Hepatocyte (in vitro differentiated cells): ENCODE data around the gene NCAPG2. TPM values are rescaled to one million over a fixed set of nuclear protein-coding genes. Genes with fewer than 3 reads are reported as not detected.

Experiments
- DNase-seq: peaks from one replicate; pipeline ENCODE4 v3.0.0-alpha.2; 2016; ENCODE audit warnings: low spot score
- H2AFZ ChIP-seq: fragments of 200-600 bp; sonication (generic); 2 replicates; pipeline ENCODE4 v1.6.0; 2016; ENCODE audit warnings: antibody characterized with exemption, mild to moderate bottlenecking
- H3K27ac ChIP-seq: fragments of 200-600 bp; sonication (generic); 2 replicates; pipeline ENCODE4 v1.5.1; 2016; ENCODE audit warnings: mild to moderate bottlenecking
- H3K27me3 ChIP-seq: fragments of 200-600 bp; sonication (generic); 2 replicates; pipeline ENCODE4 v1.6.1; 2016
- H3K36me3 ChIP-seq: fragments of 200-600 bp; sonication (generic); replicated peaks from 2 replicates; pipeline ENCODE4 v1.5.1; 2016; ENCODE audit warnings: low read depth; ENCODE audit not compliant: insufficient read depth
- H3K4me1 ChIP-seq: fragments of 200-600 bp; sonication (generic); 2 replicates; pipeline ENCODE4 v1.5.1; 2016; ENCODE audit warnings: mild to moderate bottlenecking, moderate library complexity; ENCODE audit not compliant: insufficient read depth
- H3K4me2 ChIP-seq: fragments of 200-600 bp; sonication (generic); 2 replicates; pipeline ENCODE4 v1.6.0; 2016
- H3K4me3 ChIP-seq: fragments of 200-600 bp; sonication (generic); 2 replicates; pipeline ENCODE4 v1.5.1; 2016; ENCODE audit warnings: mild to moderate bottlenecking
- H3K79me2 ChIP-seq: fragments of 200-600 bp; sonication (generic); 2 replicates; pipeline ENCODE4 v1.6.0; 2017; ENCODE audit warnings: mild to moderate bottlenecking
- H3K9me2 ChIP-seq: fragments of 200-600 bp; sonication (generic); replicated peaks from 2 replicates; pipeline ENCODE4 v1.6.0; 2017; ENCODE audit warnings: mild to moderate bottlenecking; ENCODE audit not compliant: insufficient read depth
- H3K9me3 ChIP-seq: fragments of 200-600 bp; sonication (generic); 2 replicates; pipeline ENCODE4 v1.5.1; 2016; ENCODE audit warnings: low read depth, mild to moderate bottlenecking
- H4K20me1 ChIP-seq: fragments of 200-600 bp; sonication (generic); 2 replicates; pipeline ENCODE4 v1.6.0; 2016; ENCODE audit warnings: mild to moderate bottlenecking; ENCODE audit not compliant: insufficient read depth, poor library complexity, severe bottlenecking
- EZH2 ChIP-seq: fragments of 200-600 bp; sonication (generic); IDR thresholded peaks from 2 replicates; pipeline ENCODE4 v1.6.1; 2016; ENCODE audit warnings: antibody characterized with exemption, mild to moderate bottlenecking, borderline replicate concordance
- EZH2phosphoT487 ChIP-seq: fragments of 200-600 bp; sonication (generic); IDR thresholded peaks from one replicate; pipeline ENCODE4 v1.6.1; 2018; ENCODE audit warnings: antibody characterized with exemption, mild to moderate bottlenecking, low read depth, moderate library complexity; ENCODE audit not compliant: unreplicated experiment, severe bottlenecking
- WGBS: methylation state at CpG from one replicate; pipeline ENCODE4 v1.1.6; 2016; ENCODE audit warnings: low lambda C conversion rate; ENCODE audit errors: missing lambda C conversion rate; 5-methylcytosine and 5-hydroxymethylcytosine counted together
- polyA plus RNA-seq: library from polyadenylated mRNA; unstranded; fragments of >200 nt; fragmentation: Nextera tagmentation; extraction: Ambion mirVana; gene quantifications from 2 replicates; pipeline ENCODE4 v1.2.1, GENCODE V29; 2016
- total RNA-seq: library from RNA; depleted of rRNA; stranded (reverse); fragments of >200 nt; gene quantifications from 2 replicates; pipeline ENCODE4 v1.2.3, GENCODE V29; 2014
- TF ChIP-seq, protein P1 (sequence below): fragments of 200-600 bp; sonication (generic); IDR thresholded peaks from 2 replicates; pipeline ENCODE4 v1.5.1; 2016; ENCODE audit warnings: antibody characterized with exemption, mild to moderate bottlenecking; ENCODE audit not compliant: poor library complexity

Gene NCAPG2
- total and polyA plus RNA-seq, 2 experiments from 2014 or later, result 6.2 to 9.5 TPM

- Histone ChIP-seq H3K9me2 (no peaks in the 10 kb centered on the region), H2AFZ (no peak overlapping the region), H3K4me3 (no peak overlapping the region), H3K79me2 (no peaks in the 10 kb centered on the region), H3K27me3 (no peaks in the 10 kb centered on the region), H4K20me1 (no peaks in the 10 kb centered on the region), H3K4me2 (no peak overlapping the region), H3K27ac (no peak overlapping the region), H3K4me1 (no peaks in the 10 kb centered on the region), H3K36me3 (no peaks in the 10 kb centered on the region), H3K9me3 (no peaks in the 10 kb centered on the region)
- no peak for DNase-seq
- WGBS, result 68% methylated on average over 4 of the region's 4 CpGs
- TF ChIP-seq EZH2phosphoT487, result no peak
- TF ChIP-seq EZH2, result no peak
- TF ChIP-seq, protein P1, sequence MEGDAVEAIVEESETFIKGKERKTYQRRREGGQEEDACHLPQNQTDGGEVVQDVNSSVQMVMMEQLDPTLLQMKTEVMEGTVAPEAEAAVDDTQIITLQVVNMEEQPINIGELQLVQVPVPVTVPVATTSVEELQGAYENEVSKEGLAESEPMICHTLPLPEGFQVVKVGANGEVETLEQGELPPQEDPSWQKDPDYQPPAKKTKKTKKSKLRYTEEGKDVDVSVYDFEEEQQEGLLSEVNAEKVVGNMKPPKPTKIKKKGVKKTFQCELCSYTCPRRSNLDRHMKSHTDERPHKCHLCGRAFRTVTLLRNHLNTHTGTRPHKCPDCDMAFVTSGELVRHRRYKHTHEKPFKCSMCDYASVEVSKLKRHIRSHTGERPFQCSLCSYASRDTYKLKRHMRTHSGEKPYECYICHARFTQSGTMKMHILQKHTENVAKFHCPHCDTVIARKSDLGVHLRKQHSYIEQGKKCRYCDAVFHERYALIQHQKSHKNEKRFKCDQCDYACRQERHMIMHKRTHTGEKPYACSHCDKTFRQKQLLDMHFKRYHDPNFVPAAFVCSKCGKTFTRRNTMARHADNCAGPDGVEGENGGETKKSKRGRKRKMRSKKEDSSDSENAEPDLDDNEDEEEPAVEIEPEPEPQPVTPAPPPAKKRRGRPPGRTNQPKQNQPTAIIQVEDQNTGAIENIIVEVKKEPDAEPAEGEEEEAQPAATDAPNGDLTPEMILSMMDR, result no peak
Measured at GRCh38 chr7:158606129-158606528, 98.5 kb downstream of the NCAPG2 start.

DNA sequence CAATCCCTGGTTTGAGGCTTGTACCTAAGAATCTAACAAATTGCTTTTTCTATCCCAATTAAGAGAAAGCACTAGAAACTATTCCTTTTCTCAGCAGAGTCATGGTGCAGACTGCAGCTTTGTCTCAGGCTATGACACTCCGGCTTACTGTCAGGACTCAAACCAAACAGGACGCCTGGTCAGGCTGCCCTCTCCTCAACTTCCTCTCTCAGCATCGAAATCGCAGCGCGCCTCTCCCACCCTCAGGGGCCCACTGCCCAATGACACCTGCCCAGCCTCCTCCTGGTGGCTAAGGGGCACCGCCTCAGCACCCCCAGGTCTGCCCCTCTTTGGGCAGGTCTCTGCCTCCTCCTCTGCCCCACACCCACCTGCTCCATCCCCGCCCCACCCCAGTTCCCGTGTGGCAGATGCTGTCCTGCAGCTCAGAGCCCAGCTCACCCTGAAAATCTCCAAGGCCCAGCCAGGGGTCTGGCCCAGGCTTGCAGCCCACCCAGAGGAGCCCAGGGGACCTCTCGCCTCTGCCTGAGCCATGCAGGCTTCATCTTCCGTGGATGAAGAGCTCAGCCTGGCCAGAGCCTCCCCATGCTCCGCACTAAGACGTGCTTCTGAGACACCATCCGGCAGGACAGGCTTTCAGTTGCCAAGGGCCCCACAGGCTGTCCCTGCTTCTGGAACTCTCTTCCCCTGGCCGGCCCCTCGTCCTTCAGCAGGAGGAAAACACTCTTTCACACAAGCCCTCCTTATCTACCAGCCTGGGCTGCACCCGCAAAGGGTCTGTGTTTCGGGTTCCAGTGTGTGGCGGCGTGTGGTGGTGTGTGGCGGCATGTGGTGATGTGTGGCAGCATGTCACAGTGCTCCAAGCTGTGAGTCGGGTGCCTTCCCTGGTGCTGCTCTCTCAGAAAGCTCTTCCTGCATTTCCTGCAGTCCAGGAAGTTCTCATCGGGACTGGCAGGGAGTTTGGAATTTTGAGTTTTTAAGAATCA is 100.5 kb downstream of the NCAPG2 start:
- no peaks in the 10 kb centered on the region for H3K4me1 ChIP-seq
- TF ChIP-seq EZH2phosphoT487 (no peak), EZH2 (no peak)
- TF ChIP-seq, protein P1, result no peak

DNA sequence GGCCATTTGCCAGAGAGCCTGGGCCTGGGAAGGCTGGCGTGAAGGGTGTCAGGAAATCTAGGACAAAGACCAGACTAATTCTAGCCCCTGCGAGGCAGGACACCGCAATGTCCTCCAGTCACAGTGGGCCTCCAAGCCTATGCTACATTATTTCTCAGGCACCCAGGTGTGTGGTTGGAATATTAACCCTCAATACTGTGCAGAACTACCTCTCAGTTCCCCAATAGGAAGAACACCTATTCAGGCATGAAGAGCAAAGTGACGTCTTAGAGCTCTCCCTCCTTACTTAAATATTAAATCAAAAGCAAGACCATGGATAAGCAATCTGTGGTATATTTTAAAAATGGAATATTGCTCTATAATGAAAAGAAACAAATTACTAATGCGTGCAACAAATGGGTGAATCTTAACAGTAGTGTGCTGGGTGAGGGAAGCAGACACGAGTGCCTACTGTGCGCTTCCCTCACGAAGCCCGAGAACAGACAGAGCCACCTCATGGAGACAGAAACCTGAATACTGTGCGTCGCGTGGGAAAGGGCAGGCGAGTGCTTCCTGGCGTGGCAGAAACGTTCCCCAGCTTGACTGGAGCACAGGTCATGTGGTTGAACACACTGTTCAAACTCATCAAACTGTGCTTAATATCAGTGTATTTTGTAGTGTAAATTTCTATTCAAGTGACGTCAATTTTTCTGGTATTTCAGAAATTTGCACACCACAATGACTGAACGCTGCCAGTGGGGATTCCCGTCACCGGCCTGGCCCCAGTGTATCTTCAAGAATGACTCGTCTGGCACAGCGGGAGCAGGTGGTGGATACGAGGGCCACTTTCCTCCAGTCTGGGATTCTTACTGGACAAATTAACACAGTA is 101.5 kb downstream of the NCAPG2 start:
- DNase-seq, result no peak
- Histone ChIP-seq H3K4me1 (no peaks in the 10 kb centered on the region), H3K27ac (no peak overlapping the region), H3K9me2 (no peaks in the 10 kb centered on the region), H3K4me2 (no peak overlapping the region), H2AFZ (no peak overlapping the region), H3K79me2 (no peaks in the 10 kb centered on the region), H4K20me1 (no peaks in the 10 kb centered on the region), H3K4me3 (no peak overlapping the region), H3K27me3 (no peaks in the 10 kb centered on the region), H3K9me3 (no peaks in the 10 kb centered on the region), H3K36me3 (no peaks in the 10 kb centered on the region)
- 89% methylated on average over 22 of the region's 22 CpGs for WGBS
- TF ChIP-seq EZH2phosphoT487 (no peak), EZH2 (no peak)
- TF ChIP-seq, protein P1, result no peak

More for the DNA sequence above, 100.5 kb downstream of the NCAPG2 start:
- Histone ChIP-seq H3K4me2 (no peak overlapping the region), H2AFZ (no peak overlapping the region), H3K4me3 (no peak overlapping the region), H3K9me3 (no peaks in the 10 kb centered on the region), H3K79me2 (no peaks in the 10 kb centered on the region), H3K27ac (no peak overlapping the region), H3K9me2 (no peaks in the 10 kb centered on the region), H3K27me3 (no peaks in the 10 kb centered on the region), H4K20me1 (no peaks in the 10 kb centered on the region), H3K36me3 (no peaks in the 10 kb centered on the region)
- no peak for DNase-seq
- 95% methylated on average over 23 of the region's 23 CpGs for WGBS
